T-helper 22 cell (primary cell): ENCODE data around the gene ZC3H6.
"Not testable (repeated sequence)": the region's sequence is repeated elsewhere in the genome, so short reads cannot be mapped to it uniquely, and the experiment has no call there.

Experiments
- DNase-seq: peaks from one replicate; pipeline ENCODE4 v3.0.0-alpha.2; 2020; ENCODE audit warnings: low read depth

ZC3H6 gene

DNA sequence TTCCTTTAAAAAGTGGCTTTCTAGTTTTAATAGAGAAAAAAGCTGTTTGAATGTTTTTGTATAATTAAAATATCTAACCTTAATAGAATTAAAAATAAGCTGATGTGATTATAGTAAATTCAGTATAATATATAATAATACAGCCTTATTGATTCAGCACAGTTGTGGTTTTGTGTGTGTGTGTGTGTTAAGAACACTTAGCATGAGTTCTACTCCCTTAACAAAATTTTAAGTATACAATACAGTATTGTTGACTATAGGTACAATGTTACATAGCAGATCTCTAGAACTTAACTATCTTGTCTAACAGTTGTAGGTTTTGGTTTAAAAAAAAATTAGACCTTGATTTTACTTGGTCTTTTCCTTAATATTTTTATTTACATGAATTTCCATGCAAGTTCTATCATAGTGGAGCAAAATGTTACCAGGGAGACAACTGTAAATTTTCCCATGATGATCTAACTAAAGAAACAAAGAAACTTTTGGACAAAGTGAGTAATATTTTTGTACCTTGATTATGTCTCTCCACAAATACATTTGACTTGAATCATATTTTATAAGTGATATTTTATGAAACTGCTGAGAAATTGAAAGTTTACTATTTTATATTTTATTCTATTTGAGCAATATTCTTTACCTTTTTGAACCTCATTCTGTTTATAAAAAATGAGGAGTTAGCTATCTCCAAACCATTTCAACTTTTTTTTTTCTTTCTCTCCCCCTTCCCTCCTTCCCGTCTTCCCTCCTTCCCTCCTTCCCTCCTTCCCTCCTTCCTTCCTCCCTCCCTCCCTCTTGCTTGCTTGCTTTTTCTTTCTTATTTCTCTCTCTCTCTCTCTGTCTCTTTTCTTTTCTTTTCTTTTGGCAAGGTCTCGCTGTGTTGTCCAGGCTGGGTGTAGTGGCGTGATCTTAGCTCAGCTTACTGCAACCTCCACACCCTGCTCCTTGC, 46.3 kb downstream of the ZC3H6 start:
- no peak for DNase-seq

DNA sequence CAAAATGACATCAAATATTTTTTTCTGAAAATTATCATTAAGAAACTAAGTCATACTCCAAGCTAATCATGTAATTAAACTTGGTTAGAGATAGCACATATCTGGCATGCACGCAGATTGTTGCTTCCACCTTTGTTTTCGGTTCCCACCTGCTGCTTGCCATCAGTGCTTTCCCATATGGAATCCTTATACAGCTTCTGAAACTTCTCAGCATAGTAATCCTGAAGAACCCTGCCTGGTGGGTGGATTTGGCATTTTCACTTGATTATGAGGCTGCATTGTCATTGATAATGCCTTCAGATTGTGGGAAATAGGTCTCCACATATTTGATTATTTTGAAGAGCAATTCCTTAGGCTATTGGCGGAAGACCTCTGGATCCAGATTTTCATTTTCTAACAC, 47.5 kb downstream of the ZC3H6 start:
- no peak for DNase-seq

DNA sequence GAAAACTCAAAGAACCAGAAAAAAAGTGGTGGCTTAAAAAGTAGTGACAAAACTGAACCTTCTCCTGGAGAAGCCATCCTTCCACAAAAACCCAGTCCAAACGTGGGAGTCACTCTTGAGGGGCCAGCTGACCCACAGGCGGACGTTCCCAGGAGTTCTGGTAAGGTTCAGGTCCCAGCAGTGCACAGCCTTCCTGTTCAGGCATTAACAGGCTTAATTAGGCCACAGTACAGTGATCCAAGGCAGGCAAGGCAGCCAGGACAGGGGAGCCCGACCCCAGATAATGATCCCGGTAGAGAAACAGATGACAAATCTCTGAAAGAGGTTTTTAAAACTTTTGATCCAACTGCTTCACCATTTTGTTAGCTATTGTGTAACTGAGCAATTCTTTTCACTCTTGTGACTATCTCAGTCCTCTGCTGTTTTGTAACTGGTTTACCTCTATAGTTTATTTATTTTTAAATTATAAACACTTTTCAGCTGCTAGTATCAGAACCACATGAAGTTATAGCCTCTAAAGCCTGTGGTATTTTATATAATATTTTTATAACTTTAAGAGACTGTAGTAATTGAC, 56.8 kb downstream of the ZC3H6 start:
- DNase-seq: no peak

DNA sequence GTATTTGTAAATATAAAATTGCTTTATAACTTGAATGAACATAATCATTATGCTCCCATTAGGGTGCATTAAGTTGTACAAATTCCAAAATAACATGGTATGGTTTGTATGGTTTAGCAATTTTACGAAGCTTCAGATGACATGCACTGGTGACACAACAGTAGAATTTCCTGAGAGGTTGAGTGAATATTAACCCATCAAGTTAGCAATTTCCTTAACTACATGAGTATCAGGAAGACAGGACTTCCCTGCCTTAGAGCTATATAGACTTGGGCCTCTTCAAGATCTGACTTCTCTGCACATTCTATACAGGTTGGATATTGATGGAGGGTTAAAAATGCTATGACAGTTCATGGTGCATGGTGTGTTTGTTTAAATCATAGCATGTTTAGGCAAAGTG, 60.2 kb downstream of the ZC3H6 start:
- no peak for DNase-seq

DNA sequence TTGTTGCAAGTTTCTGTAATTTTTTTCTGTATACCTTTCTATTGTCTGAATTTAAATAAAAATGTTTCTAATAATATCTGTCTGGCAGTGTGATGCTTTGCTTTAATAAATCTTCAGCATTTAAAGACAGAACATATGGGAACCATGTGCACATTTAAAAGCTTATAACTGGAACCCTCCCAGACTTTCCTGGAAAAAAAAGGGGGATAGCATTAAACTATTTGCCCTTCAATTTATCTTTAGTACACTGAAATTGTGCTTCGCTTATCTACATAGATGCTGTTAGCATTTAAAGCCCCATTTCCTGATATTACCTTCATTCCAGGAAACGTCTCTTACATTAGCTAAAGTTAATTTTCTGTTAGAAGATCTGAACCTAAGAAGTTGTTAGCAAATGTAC, 64.6 kb downstream of the ZC3H6 start:
- DNase-seq: no peak

DNA sequence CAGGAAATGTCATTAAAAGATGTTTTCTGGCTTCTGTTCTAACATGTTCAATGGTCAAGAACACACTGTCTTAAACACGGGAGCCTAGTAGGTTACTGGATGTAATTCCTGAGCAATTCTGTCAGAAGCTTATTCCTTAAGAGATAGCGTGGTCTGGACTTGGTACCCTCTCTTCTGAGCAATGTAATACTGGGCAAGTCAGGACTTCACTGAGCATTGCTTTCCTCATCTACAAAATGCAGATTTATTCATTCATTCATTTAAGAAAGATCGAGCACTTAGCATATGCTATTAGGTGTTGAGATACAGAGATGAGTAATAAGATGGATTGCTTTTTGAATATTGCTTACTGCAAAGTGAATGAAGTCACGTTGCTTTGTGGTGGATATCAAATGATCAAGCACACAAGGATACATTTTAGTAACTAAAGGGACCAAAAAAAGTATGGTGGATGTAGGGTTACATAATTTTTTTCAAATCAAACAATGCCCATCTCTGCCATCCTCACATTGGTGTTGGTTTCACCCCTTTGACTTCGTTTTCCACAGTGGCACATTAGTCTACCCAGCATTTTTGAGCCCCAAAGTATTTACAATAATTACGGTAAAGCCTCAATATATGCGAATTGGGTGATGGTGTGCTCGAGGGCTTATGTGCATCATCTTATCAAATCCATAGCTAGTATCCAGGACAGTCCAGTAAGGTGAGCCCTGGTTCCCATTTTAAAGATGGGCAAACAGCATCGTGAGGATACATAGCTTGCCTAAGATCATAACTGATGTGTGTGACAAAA, 65.3 kb downstream of the ZC3H6 start:
- no peak for DNase-seq

DNA sequence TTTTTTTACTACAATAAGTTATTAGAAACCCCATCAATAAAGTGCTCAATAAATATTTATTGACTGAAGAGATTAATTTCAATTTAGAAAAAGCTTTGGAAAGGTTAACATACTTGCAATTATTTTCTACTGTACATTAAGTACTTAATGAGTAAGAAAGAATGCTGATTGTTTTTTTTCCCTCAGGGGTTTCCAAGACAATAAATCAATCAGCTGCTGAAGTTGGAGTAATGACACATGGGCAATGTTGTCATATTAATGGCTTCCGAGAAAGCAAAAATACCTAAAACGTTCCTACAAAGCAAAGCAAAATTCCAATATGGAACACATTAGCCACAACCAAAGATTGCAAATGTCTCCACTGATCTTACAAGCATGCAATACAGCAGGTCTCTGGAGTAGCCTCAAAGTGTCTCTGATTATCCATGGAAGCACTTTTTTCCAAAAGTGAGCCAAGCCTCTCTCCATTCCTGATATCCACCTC, 66.7 kb downstream of the ZC3H6 start:
- DNase-seq: no peak

DNA sequence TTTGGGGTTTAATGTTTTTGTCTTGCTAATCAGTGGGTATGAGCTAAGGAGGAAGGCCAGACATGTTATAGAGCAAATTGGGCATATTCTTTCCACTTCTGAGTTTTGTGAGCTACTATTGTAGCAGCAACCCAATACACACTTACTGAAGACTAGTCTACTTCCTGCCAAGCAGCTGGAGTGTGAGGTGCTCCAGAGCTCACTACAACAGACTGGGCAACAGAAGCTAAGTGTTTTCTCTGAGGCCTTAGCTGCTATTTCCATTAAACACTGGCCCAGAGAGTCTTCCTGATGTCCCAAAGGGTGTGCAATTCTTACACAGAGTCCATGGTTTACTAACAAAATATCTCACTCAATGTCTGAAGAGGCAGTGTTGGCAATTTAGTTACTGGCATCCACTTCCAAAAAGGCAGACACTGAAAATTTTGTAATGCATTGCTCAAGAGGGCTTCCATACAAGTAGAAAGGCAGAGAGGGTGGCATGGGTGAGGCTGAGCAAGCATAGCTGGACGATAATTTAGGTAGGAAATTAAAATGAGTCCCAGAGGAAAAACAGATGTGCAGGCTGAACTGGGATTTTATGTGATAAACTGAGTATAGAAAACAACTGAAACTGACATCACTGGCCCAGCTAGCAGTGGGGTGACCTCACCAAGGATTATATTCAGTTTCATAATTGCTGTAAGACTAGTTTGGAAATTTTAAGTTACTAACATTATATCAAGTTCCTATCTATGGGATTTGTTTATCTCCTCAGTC, 68.6 kb downstream of the ZC3H6 start:
- DNase-seq: no peak

DNA sequence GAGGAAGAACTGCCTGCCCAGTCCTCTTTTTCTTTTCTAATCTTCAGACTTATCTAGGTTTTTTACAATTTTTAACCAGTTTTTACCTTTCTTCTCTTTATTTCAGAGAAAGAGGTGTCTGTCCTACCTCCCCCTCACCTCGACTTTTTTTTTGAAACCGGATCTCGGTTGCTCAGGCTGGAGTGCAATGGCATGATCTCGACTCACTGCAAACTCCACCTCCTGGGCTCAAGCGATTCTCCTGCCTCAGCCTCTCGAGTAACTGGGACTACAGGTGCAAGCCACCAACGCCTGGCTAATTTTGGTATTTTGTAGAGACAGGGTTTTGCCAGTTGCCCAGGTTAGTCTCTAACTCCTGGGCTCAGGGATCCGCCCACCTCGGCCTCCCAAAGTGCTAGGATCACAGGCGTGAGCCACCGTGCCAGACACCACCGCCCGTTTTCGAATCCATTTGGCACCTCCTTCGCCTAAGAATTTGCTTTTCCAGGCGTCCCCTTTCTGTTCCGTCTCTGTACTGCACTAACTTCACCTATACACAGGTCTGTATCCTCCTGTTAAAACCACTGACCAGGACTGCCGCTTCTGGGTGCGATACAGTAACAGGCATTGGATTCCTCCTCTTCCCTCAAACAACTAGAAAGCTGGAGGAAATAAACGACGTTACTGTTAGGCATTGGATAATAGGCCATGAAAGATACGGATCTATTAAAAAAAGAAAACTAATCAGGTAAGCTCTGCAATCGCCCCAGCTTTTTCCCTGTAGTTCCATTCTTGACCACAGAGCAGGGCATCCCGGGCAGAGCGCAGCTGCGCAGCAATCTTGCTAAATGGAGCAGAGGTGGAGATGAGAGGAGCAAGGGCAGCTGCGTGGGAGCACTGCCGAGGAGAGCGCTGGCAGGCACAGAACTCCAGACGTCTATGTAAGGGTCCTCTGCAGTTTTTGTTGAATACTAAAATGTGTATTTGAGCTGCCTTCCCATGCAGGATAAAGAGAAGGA, 69.9 kb downstream of the ZC3H6 start:
- no peak for DNase-seq

DNA sequence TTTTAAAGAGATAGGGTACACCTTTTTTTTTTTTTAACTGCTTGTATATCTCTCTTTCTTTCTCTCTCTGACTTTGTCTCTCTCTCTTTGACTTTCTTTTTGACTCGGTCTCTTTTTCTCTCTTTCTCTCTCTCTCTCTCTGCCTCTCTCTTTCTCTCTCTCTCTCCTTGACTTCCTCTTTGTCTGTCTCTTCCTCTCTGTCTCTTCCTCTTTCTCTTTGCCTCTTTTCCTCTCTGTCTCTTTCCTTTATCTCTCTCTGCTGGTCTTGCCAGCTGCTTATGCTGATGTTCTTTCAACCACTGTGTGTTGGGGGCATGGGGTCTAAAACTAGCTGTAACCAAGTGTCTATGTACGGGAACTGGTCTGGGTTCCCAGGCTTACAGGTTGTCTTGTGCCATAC, 76.9 kb downstream of the ZC3H6 start:
- DNase-seq: not testable (repeated sequence)

DNA sequence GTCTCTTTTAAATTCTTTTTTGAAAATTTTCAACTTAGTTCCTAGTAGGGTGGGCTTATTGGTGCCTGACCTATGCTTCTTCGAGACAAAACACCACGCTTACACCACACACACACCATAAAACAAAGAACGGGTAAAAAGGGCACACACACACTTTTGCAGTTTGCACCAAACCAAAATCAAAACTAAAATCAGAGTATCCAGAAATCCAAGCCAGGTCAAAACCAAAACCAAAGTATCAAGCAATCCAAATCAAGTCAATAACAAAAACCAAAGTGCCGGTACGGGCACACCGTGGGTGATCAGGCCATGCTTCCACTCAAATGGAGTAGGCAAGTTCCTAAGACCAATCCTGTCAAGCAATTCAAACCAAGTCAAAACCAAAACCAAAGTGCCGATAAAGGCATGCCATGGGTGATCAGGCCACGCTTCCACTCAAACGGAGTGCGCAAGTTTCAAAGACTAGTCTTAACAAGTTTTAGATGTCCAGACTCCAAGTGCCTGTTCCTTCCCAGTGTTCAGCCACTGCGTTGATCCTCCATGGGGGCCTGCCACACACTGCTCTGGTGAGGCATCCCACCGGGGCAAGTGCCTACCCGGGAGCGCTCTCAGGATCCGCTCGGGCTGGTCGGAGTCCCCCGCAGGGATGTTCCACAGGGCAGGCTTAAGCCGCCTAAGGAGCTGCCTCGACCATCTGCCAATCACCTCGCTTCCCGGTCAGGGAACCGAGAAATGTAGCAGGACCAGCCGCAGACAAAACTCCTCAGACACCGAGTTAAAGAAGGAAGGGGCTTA, 77.6 kb downstream of the ZC3H6 start:
- DNase-seq: not testable (repeated sequence)

DNA sequence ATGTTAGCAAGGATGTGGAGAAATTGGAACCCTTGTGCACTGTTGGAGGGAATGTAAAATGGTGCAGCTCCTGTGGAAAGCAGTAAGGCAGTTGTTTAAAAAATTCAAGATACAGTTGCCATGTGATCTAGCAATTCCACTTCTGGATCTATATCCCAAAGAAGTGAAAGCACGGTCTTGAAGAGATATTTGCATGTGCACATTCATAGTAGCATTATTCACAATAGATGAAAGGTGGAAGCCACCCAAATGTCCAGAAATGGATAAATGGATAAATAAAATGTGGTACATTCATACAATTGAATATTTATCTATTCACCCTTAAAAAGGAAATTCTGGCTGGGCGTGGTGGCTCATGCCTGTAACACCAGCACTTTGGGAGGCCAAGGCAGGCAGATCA, 78.9 kb downstream of the ZC3H6 start:
- not testable (repeated sequence) for DNase-seq

DNA sequence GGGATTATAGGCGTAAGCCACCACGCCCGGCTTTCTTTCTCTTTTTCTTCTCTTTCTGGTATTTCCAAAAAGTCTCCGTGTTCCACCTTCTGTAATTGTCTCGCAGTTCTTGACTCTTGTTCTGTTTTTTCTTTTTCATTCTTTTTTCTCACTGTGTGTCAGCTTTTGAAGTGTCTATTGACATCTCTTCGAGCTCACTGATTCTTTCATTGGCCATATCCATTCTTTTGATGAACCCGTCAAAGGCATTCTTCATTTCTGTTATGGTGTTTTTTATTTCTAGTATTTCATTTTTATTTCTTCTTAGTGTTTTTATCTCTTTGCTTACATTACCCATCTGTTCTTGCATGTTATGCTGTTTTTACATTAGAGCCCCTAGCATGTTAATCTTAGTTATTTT, 84.7 kb downstream of the ZC3H6 start:
- not testable (repeated sequence) for DNase-seq
